NT2/D1 (cell line): Measurements from ENCODE around the gene EHF.

ENCODE experiments used
- SUZ12 ChIP-seq: IDR thresholded peaks from 2 replicates; pipeline ENCODE4 v1.6.1; 2011; ENCODE audit not compliant: insufficient read length, insufficient read depth; ENCODE audit errors: extremely low read depth
- YY1 ChIP-seq: IDR thresholded peaks from 2 replicates; pipeline ENCODE4 v1.6.1; 2011; ENCODE audit not compliant: insufficient read length, insufficient read depth
- ZNF274 ChIP-seq: IDR thresholded peaks from 2 replicates; pipeline ENCODE4 v1.6.1; 2011; ENCODE audit warnings: mild to moderate bottlenecking, low read depth, low read length

- TF ChIP-seq ZNF274 (no peak), YY1 (no peak), SUZ12 (no peak)
Observed at GRCh38 chr11:34623463-34623862, 2.6 kb downstream of the EHF start.
